GM19238 (cell line): ENCODE measurements around the gene CFAP69.
"Not testable (repeated sequence)": the region's sequence is repeated elsewhere in the genome, so short reads cannot be mapped to it uniquely, and the experiment has no call there.

Experiments
- DNase-seq: peaks from one replicate; pipeline ENCODE4 v3.0.0; 2011; ENCODE audit warnings: low spot score; ENCODE audit not compliant: insufficient read length

The CFAP69 gene

GRCh38 chr7:90334926-90335325 is 90.0 kb downstream of the CFAP69 start:
- not testable (repeated sequence) for DNase-seq

- no peak for DNase-seq
These were observed 92.1 kb downstream of the CFAP69 start for GRCh38 chr7:90337106-90337505.

- no peak for DNase-seq
These were observed 100.0 kb downstream of the CFAP69 start for GRCh38 chr7:90345016-90345415.

- no peak for DNase-seq
These were observed 100.8 kb downstream of the CFAP69 start for GRCh38 chr7:90345595-90346335.

GRCh38 chr7:90346336-90347125 is 101.6 kb downstream of the CFAP69 start, which contains the start of gene GTPBP10:
Gene GTPBP10 (plus strand): TSS chr7:90346716. CDS start chr7:90346742, 26 bp downstream.
- DNase-seq = peak; percentile 76

GRCh38 chr7:90347759-90348158 is 102.8 kb downstream of the CFAP69 start:
- no peak for DNase-seq

- no peak for DNase-seq
These were observed 104.3 kb downstream of the CFAP69 start for GRCh38 chr7:90349305-90349704.

GRCh38 chr7:90350032-90350431 is 105.1 kb downstream of the CFAP69 start:
- DNase-seq = not testable (repeated sequence)

GRCh38 chr7:90351987-90352386 is 107.0 kb downstream of the CFAP69 start:
- no peak for DNase-seq
